Stimulated activated CD4-positive, alpha-beta T cell treated with anti-CD3 and anti-CD28 coated beads, TNF-alpha, amount 100 ng/mL, for 4 hours (primary cell): Measurements from ENCODE around the gene ATP2A3.

Experiments used
- DNase-seq, 3 experiments: peaks; one replicate each; pipeline ENCODE4 v3.0.0-alpha.2; 2020; ENCODE audit warnings: low read depth in 3 of 3

The ATP2A3 gene

DNA sequence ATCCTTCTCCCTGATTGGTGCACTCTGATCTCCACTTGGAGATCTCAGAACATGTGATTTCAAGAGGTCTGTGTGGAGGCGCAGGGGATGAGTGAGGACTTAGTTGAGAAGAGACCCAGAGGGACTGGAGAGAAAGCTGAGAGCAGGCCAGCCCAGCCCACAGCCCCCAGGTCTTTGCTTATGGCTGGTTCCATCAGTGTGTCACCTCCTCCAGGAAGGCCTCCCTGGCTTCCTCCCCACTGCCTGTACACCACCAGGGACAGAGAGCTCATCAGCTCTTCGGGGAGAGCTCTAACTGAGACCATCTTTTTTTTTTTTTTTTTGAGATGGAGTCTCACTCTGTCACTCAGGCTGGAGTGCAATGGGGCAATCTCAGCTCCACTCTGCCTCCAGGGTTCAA lies 51.4 kb downstream of the ATP2A3 start:
- no peak for DNase-seq

DNA sequence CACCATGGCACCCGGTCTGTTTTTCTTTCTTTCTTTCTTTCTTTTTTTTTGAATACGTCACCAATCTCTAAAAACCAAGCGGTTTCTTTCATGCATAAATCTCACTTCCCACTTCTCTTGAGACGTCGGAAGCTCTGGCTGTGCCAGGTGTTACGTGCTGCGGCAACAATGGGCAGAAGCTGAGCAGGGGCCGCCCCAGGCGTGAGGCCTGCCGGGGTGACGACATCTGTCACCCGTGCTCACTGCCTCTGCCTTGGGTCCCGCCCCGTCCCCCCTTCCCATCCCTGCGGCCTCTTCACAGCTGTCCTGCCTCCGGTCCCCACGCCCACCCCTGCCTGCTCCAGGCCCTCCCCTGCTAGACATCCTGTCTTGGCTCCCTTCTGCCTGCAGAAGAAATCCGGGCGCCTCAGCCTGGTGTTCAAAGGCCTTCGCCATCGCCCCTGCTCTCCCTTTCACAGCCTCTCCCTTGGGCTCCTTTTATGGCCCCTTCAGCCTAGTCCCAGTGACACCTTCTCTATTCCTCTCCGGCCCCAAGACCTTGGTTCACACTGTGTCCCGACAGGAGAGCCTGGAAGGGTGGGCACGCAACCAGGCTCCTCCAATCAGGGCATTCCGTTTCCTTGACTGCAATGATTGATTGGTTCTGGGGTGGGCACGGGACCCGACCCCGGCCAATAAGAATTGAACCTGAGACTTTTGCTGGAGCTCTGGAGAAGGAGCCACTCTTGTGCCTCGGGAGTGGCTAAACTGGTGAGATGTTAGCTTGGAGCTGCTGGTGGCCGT lies 52.8 kb downstream of the ATP2A3 start:
- DNase-seq = peak in 2 of 3 experiments; percentile 18 to 42

DNA sequence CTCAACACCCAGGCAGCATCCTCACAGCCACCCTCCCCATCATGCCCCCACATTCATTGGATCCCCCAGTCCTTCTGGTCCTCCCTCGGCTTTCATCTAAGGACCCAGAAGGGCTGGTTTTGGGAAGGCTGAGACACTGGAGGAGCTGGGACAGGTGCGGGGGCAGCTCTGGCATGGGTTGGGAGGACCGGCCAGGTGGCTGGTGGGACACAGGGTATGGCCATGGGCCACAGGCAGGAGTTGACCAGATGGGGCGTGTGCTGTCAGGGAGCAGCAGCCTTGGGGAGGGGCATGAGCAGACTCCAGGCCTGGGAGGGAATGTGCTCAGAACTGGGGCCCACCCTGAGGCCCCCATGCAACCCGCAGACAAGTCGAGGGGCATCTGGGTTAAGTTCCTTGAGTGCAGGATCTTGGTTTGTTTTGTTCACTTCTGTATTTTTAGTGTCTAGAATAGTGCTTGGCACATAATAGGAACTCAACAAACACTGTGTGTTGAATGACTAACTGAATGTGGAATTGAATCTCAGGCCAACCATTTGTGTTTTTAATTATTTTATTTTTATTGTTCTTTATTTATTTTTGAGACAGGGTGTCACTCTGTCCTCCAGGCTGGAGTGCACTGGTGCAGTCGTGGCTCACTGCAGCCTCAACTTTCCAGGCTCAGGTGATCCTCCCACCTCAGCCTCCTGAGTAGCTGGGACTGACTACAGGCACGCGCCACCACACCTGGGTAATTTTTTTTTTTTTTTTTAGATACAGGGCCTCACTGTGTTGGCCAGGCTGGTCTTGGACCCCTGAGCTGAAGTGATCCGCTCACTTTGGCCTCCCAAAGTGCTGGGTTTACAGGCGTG lies 53.6 kb downstream of the ATP2A3 start:
- no peak for DNase-seq

DNA sequence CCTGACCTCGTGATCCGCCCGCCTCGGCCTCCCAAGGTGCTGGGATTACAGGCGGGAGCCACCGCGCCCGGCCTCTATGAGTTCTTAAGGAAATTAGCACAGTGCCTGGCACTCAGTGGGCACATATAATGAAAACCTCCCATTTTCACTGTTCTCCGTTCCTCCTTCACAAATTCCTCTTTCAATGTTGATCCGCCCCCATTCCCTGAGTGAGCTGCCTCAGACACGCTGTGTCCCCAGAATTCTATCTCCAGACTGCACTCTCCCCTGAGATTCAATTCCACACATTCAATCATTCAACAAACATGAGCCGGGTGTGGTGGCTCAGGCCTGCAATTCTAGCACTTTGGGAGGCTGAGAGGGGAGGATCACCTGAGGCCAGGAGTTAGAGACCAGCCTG lies 55.0 kb downstream of the ATP2A3 start:
- no peak for DNase-seq

GRCh38 chr17:3907483-3908216 lies 56.6 kb downstream of the ATP2A3 start:
- DNase-seq = no peak

GRCh38 chr17:3906881-3907280 lies 57.4 kb downstream of the ATP2A3 start:
- no peak for DNase-seq

DNA sequence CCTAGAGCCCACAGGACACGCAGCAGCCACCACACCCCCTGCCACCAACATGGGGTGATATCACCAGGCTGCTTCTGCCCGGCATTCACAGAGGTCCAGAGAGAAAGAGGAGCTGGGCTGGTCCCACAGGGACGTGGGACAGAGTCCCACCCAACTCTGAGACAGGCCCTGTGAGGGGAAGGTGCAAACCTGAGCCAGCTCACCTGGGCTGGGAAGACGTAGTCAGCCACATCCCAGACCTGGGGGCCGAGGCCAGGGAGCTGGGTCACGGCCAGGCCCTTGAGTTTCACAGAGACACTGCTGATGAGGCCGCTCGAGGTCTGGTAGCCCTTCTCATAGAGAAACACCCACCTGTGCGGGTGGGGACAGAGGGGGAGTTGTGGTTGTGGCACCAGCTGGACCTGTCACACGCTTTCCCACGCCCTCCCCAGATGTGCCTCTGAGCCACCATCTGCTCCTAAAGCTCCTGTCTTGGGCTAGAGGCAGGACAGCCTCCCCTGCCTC lies 59.2 kb downstream of the ATP2A3 start:
- DNase-seq = no peak

GRCh38 chr17:3904501-3904900 lies 59.7 kb downstream of the ATP2A3 start:
- no peak for DNase-seq

DNA sequence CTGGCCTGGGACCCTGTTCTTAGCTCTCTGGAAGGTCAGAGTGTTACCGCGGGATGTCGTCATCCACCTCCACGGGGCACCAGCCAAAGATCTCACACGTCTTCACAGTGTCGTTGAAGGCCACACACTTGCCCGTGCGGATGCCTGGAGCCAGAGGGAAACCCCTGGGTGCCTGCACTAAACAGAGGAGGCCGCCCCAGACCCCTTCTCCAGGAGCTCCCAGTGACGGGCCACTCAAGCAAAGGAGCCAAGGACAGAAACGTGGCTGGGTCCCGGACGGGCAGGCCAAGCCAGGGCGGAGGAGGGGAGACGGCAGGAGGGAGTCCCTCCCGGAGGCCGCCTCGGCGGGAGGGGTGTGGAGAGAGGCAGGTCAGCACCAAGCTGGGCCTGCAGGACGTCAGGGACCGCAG lies 60.4 kb downstream of the ATP2A3 start:
- DNase-seq = no peak

DNA sequence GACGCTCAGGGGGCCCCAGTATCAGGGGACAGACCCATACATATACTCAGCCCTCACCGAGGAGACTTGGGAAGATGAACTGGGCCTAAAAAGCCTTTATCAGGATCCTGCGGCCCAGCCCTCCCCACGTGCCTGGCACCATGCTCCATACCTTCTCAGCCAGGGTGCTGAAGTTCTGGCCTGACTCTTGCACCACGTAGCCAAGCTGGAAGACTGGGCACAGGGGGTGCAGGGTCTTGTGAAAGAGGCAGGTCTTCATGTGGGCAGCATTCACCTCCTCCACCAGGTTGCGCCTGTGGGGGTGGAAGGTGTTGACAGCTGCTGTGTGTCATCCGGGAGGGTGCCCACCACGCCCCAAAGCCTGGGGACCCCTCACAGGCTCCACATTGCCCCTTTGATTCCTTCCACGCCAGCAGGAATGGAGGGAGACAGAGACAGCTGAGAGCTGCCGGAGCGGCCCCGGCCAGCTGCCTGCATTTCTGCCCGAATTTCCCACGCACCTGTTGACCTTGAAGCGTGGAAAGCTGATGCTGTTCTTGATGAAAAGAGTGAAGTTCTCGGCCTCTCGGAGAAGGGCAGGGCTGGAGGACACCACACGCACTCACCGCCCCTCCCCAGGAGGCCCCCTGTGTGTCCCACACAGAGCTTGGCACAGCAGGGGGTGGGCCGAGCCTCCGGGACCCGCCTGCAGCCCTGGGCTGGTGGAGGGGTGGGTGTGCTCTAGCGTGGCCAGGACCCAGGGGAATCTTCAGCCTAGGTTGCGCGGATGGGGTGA lies 61.0 kb downstream of the ATP2A3 start:
- DNase-seq = no peak

GRCh38 chr17:3900646-3901045 lies 63.6 kb downstream of the ATP2A3 start:
- DNase-seq = no peak

- DNase-seq = no peak
These were observed 66.5 kb downstream of the ATP2A3 start for GRCh38 chr17:3897731-3898130.

GRCh38 chr17:3896968-3897235 lies 67.3 kb downstream of the ATP2A3 start:
- DNase-seq = no peak

DNA sequence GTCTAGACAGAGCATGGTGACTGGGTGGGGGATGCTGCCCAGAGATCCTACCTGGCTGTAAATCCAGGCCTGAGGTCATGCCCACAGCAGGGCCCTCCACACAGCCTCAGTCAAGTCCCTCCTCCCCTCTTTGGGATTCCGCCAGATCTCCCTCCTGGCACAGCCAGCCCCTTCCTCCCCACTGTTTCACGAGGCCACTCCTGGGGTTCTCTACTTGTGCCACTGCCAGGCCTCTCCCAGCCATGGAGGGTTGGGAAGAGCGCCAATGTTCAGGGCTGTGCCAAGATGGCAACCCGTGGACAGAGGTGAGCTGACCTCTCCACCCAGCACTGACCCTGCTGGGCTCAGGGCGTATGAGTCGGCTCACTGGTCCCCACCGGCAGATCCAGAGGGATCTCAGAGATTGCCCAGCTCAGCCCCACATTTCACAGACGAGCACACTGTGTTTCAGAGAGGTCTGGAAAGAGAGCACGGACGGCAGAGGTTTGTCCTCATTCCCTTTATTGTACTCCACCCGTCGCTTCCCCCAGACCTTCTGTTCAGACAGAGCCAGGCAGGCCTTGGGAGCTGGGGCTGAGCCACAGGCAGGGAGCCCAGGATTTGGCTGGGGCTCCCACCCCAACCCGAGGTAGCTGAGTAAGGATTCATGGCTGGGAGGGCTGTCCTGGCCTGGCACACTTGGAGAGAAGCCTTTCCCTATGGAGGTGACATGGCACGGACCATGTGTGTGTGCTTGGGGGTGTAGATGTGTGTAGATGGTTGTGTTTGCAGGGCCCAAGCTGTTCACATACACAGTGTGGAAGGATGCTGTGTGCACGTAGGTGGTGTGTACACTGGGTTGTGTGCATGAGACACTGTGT lies 67.9 kb downstream of the ATP2A3 start:
- no peak for DNase-seq

GRCh38 chr17:3895354-3895753 lies 68.9 kb downstream of the ATP2A3 start:
- DNase-seq = no peak

DNA sequence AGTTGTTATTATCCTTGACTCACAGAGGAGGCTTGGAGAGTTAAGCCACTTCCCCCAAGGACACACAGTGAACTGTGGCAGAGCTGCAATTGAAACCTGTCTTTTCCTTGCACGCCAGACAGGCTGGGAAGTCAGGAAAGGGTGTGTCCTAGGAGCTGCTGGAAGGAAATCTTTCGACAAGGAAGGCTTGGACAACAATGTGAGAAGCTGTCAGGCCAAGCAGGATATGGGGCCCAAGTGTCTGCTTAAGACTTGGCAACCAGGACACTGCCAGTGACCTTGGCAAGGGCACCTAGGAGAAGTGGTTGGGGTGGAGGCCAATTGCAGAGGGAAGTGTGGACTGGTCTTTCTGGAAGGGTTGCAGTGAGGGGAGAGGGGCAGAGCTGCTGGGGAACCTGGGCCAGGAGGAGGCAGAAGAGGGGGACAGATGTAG lies 69.3 kb downstream of the ATP2A3 start:
- no peak for DNase-seq

DNA sequence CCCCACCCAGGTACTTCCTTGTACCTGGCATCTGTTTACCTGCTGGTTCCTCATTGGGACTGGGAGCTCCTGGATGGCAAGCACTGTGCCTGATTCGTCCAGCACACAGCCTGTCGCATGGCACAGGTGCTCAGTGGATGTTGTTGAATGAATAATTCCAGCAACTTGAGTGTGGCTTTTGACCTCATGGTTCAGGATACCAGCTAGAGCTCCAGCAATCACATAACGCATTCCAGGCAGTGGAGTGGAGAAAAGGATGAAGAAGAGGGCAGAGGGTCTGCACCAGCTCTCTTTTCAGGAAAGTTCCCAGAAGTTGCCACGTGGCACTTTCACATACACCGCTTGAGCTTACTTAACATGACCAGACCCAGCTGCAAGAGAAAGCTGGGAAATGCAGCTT lies 70.0 kb downstream of the ATP2A3 start:
- no peak for DNase-seq

GRCh38 chr17:3893720-3894116 lies 70.5 kb downstream of the ATP2A3 start:
- DNase-seq = no peak

DNA sequence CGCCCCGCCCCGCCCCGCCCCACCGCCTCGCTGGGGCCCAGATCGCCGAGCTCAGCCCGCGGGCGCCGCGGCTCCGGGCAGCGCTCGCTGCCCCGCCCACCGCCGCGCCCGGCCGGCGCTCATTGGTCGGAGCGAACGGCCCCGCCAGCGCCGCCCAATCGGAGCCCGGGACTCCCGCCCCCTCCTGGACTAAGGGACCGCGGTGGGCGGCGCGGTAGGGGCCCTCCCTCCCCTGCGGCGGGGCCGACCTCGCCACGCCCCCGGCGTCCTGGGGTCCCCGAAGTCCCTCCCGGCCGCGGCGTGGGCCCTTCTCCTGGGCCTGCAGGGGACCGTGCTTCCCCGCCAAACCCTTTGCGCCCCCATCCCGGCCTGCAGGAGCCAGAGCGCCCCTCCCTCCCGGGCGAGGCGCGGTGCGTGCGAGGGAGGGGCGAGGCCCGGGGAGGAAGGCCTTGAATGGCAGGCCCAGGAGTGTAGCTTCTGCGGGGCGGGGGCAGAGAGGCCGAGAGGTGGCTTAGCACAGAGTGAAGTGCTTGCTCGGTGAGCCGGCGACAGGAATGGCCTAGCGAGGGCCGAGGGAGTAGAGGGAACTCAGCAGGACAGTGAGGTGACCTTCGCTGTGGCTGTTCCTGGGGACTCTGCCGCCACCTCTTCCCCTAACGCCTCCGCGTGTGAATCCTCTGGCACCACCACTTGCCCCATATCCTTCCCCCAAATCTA lies 71.1 kb downstream of the ATP2A3 start, which contains the start of gene CAMKK1:
TSS of gene CAMKK1 (minus strand) at position 51 of the 717 bp plus-strand sequence. CDS start 7,366 bp downstream, outside the sequence.
- peak; percentile 75 to 82 (median 76) for DNase-seq
